HL-60 (cell line): ENCODE data around the gene AKAP14.
"Not testable (repeated sequence)": the region's sequence is repeated elsewhere in the genome, so short reads cannot be mapped to it uniquely, and the experiment has no call there.

Experiments
- CTCF ChIP-seq: IDR thresholded peaks from one replicate; pipeline ENCODE4 v1.5.1; 2011; ENCODE audit warnings: low read length, control low read depth, inconsistent platforms; ENCODE audit not compliant: insufficient read depth
- GABPA ChIP-seq: IDR thresholded peaks from 2 replicates; pipeline ENCODE4 v1.6.1; 2012; ENCODE audit warnings: low read depth
- POLR2AphosphoS5 ChIP-seq: IDR thresholded peaks from 2 replicates; pipeline ENCODE4 v1.6.1; 2012; ENCODE audit warnings: low read depth
- REST ChIP-seq: IDR thresholded peaks from 2 replicates; pipeline ENCODE4 v1.6.1; 2012; ENCODE audit warnings: low read depth; ENCODE audit not compliant: insufficient replicate concordance
- SPI1 ChIP-seq: IDR thresholded peaks from 2 replicates; pipeline ENCODE4 v1.6.1; 2012; ENCODE audit warnings: low read depth, mild to moderate bottlenecking, borderline replicate concordance

GRCh38 chrX:119966837-119967236 is 71.1 kb downstream of the AKAP14 start:
- TF ChIP-seq POLR2AphosphoS5, CTCF, SPI1, GABPA, REST: not testable (repeated sequence)
